ENCODE data around the gene EZH1. TPM values are rescaled to one million over a fixed set of nuclear protein-coding genes. Genes with fewer than 3 reads are reported as not detected.

The EZH1 gene
- total and polyA plus RNA-seq, 10 of the 15 experiments (the other 5 are each of a cell fraction or from before 2014, with no cell fraction given) = 6.1 to 43.3 (median 16.8) TPM

DNA sequence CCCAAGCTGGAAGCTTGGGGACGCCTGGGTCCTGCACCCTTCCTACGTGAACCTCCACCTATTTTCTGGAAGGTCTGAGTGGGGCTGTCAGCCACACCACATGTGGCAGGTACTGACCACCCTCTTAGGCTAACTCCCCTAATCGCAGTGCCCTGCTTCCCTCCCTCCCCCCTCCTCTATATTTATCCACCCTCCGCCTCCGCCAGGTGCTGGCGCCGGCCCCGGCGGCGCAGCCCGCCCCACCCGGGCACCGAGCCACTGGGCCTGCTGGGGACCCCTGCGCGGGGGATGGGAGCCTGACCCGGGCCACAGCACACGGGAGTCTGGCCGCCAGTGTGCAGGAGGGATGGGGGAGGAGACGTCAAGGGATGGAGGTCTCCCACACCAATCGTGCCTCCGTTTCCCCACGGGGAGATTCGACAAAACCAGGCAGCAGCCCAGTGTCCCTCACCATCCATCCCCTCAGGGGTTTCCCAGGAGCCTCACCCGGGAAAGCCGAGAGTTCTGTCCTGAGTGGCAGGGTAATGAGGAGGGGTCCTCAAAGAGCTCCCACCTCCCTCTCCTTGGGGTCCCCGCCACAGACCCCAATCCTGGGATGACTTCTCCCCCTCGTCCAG, 69.4 kb downstream of the EZH1 start:
- RAD21 ChIA-PET (ENCODE audit: unreplicated experiment) = interaction anchor here (1.3 to 6.5 kb wide), 5 partner anchors 16 to 322 kb away, joined by 4 to 152 read pairs (median 41); partner anchors contain the start of genes PSMC3IP, RETREG3, RPL27 and TUBG1
- Histone ChIP-seq H3K4me1 (ENCODE audit: control insufficient read depth, insufficient read depth, low read length) (peaks cover 20% of the 10 kb centered on the region), H3K4me2 (ENCODE audit: control insufficient read depth, insufficient read depth) (peak overlapping the region; percentile 81), H3K4me3 (peak overlapping the region; percentile 98), H3K9me3 (replicated peaks; ENCODE audit: control insufficient read depth, insufficient read depth, low read length) (no peaks in the 10 kb centered on the region), H3K27ac (ENCODE audit: control insufficient read depth, insufficient read depth) (peak overlapping the region; percentile 54), H3K9ac (ENCODE audit: control insufficient read depth, insufficient read depth, low read length) (peak overlapping the region; percentile 87), H3K36me3 (ENCODE audit: control insufficient read depth in 2 of 2, insufficient read depth in 2 of 2, low read length in 1 of 2) (peaks cover 8 to 21% of the 10 kb centered on the region in 2 experiments; a peak in 3 of 4 replicates), H2AFZ (ENCODE audit: control insufficient read depth, low read depth, low read length) (peak overlapping the region; percentile 24), H3K27me3 (replicated peaks in 1 of 2; ENCODE audit: control insufficient read depth in 2 of 2, insufficient read depth in 2 of 2, low read length in 1 of 2) (no peaks in the 10 kb centered on the region), H4K20me1 (ENCODE audit: control insufficient read depth, insufficient read depth) (no peaks in the 10 kb centered on the region), H3K79me2 (ENCODE audit: control insufficient read depth, insufficient read depth, low read length) (peaks cover 55% of the 10 kb centered on the region)
- no TSS peak for BruUV-seq (replicated peaks)
- ATAC-seq (no peak), DNase-seq (ENCODE audit: low read depth, low spot score) (no peak), FAIRE-seq (no peak)
- POLR2A ChIA-PET = interaction anchor here (0.6 to 6.6 kb wide), 12 partner anchors 8 to 140 kb away, joined by 3 to 120 read pairs (median 8); partner anchors contain the start of genes NAGLU, PSMC3IP, RETREG3 and TUBG1
- CTCF ChIA-PET = interaction anchor here (0.6 to 10.1 kb wide), 9 partner anchors 14 to 95 kb away, joined by 3 to 239 read pairs (median 13); partner anchors contain the start of genes PSMC3IP, RETREG3, TUBG1 and TUBG2
- in situ Hi-C loops (cut with MboI) = no loop called here
- TF ChIP-seq TCF3 (IDR thresholded peaks at IDR 0.05; ENCODE audit: borderline replicate concordance, insufficient read depth, low read depth, low read length) (no peak), MEF2A (IDR thresholded peaks at IDR 0.05; ENCODE audit: insufficient read depth, low read depth, low read length) (0 out of 2 replicates have a peak, but pooled peaks have one; percentile 18), SIN3A (IDR thresholded peaks at IDR 0.05; ENCODE audit: low read depth, low read length) (0 out of 2 replicates have a peak, but pooled peaks have one; percentile 26)
- intact Hi-C loops (cut with micrococcal nuclease; ENCODE audit: unreplicated experiment) = no loop called here
- SMC1A ChIA-PET (ENCODE audit: uncharacterized antibody, unreplicated experiment) = interaction anchor here (1.2 to 8.3 kb wide), 8 partner anchors 15 to 126 kb away, joined by 3 to 124 read pairs (median 10); partner anchors contain the start of genes PSMC3IP, RETREG3 and TUBG1
- WGBS (ENCODE audit: insufficient coverage, insufficient replicate concordance, low lambda C conversion rate, missing lambda C conversion rate) = under 1% methylated on average over 25 of the region's 27 CpGs

All from GM12878 (cell line).